ENCODE results near the gene RAB8B. TPM values are rescaled to one million over a fixed set of nuclear protein-coding genes. Genes with fewer than 3 reads are reported as not detected.

The RAB8B gene
- total RNA-seq, 1 experiment from 2014 or later, result 33.8 TPM

DNA sequence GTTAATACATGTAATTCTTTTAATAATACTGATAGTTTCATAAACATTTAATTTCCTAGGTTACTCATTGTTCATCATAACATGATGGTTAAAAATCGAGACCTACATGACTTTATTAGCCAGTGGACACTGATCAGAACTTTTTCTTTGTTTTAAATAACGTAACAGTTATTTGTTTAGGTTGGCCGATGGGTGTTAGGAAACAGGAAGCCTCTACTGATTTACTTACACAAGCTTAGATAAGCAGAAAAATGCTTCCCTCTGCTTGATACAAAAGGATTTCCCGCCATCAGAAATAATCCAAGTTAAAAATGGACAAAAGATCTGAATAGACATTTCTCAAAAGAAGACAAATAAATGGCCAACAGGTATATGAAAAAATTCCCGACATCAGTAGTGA lies 71.4 kb downstream of the RAB8B start:
- Histone ChIP-seq H3K23ac (ENCODE audit: insufficient read length, low read depth, low read length) (no peak overlapping the region), H3K27me3 (ENCODE audit: insufficient read depth, low read length) (no peaks in the 10 kb centered on the region), H3K4ac (ENCODE audit: low read depth, low read length) (no peak overlapping the region), H2BK20ac (ENCODE audit: low read depth, low read length, poor library complexity, severe bottlenecking) (no peak overlapping the region), H2AFZ (ENCODE audit: low read length) (no peak overlapping the region), H3K79me1 (ENCODE audit: insufficient read depth, low read depth, low read length, poor library complexity, severe bottlenecking) (no peaks in the 10 kb centered on the region), H2BK120ac (ENCODE audit: low read depth, low read length, poor library complexity, severe bottlenecking) (no peak overlapping the region), H3T11ph (ENCODE audit: low read length) (no peak overlapping the region), H3K14ac (ENCODE audit: insufficient read depth, low read length) (no peak overlapping the region), H4K91ac (ENCODE audit: insufficient read length, low read depth, low read length) (no peak overlapping the region), H3K23me2 (ENCODE audit: insufficient read length, low read depth, low read length, poor library complexity, severe bottlenecking) (no peaks in the 10 kb centered on the region), H2AK5ac (ENCODE audit: insufficient read length, low read length) (no peak overlapping the region), H4K20me1 (ENCODE audit: control insufficient read depth, insufficient read depth, insufficient read length) (no peaks in the 10 kb centered on the region), H4K5ac (ENCODE audit: insufficient read length, low read depth, low read length) (no peak overlapping the region), H3K18ac (ENCODE audit: insufficient read length, low read depth, low read length) (no peak overlapping the region), H4K8ac (replicated peaks; ENCODE audit: insufficient read length, low read depth, low read length) (no peak overlapping the region), H3K9me3 (ENCODE audit: control insufficient read depth, low read depth, low read length) (no peaks in the 10 kb centered on the region), H3K9ac (ENCODE audit: extremely low read depth, insufficient read length, low read length) (no peak overlapping the region), H2BK15ac (ENCODE audit: low read depth, low read length) (no peak overlapping the region), H3K79me2 (ENCODE audit: insufficient read depth, low read length) (no peaks in the 10 kb centered on the region), H3K4me2 (ENCODE audit: insufficient read depth, insufficient read length, low read length) (no peak overlapping the region), H3K4me1 (ENCODE audit: insufficient read depth, low read length) (no peaks in the 10 kb centered on the region; the same call in 1 of the 2 replicates), H3K56ac (ENCODE audit: insufficient read length, low read depth, low read length) (no peak overlapping the region), H2BK12ac (ENCODE audit: insufficient read length, low read depth, low read length) (no peak overlapping the region), H2BK5ac (ENCODE audit: insufficient read length, low read length) (no peak overlapping the region), H3K27ac (ENCODE audit: insufficient read length, low read depth, low read length) (no peak overlapping the region)
- DNase-seq, result no peak
- Mint-ChIP-seq H3K9me3 (peaks cover 0 to 4% of the 10 kb centered on the region in 2 experiments; a peak in 2 of 5 replicates), H3K4me1 (peaks cover 11 to 17% of the 10 kb centered on the region in 2 experiments), H3K27me3 (ENCODE audit: low read depth) (no peaks in the 10 kb centered on the region), H3K27ac (no peak overlapping the region), H3K36me3 (ENCODE audit: insufficient read depth in 1 of 3, low read depth in 3 of 3) (peaks cover 21 to 43% (median 39%) of the 10 kb centered on the region in 3 experiments), H3K4me3 (no peak overlapping the region)
- WGBS (ENCODE audit: extremely low coverage, insufficient read length, low lambda C conversion rate), result no CpG with 5 or more reads among the region's 5 CpGs
- TF ChIP-seq, protein P1, sequence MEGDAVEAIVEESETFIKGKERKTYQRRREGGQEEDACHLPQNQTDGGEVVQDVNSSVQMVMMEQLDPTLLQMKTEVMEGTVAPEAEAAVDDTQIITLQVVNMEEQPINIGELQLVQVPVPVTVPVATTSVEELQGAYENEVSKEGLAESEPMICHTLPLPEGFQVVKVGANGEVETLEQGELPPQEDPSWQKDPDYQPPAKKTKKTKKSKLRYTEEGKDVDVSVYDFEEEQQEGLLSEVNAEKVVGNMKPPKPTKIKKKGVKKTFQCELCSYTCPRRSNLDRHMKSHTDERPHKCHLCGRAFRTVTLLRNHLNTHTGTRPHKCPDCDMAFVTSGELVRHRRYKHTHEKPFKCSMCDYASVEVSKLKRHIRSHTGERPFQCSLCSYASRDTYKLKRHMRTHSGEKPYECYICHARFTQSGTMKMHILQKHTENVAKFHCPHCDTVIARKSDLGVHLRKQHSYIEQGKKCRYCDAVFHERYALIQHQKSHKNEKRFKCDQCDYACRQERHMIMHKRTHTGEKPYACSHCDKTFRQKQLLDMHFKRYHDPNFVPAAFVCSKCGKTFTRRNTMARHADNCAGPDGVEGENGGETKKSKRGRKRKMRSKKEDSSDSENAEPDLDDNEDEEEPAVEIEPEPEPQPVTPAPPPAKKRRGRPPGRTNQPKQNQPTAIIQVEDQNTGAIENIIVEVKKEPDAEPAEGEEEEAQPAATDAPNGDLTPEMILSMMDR (conservative IDR thresholded peaks at IDR 0.05), result no peak

Data from H9 (cell line).